ENCODE measurements around the gene APOL5. TPM values are rescaled to one million over a fixed set of nuclear protein-coding genes. Genes with fewer than 3 reads are reported as not detected.

The APOL5 gene
- total RNA-seq, 2 donors from 2014 or later: not detected

- Mint-ChIP-seq H3K36me3 (ENCODE audit: low read depth) (no peaks in the 10 kb centered on the region), H3K4me1 (peaks cover 9% of the 10 kb centered on the region), H3K4me3 (no peak overlapping the region), H3K27me3 (ENCODE audit: insufficient read depth) (peaks cover 7% of the 10 kb centered on the region), H3K9me3 (peaks cover 10% of the 10 kb centered on the region), H3K27ac (no peak overlapping the region)
- no peaks in the 10 kb centered on the region for H3K4me1 ChIP-seq (ENCODE audit: control insufficient read depth, insufficient read depth, low read length)
- no peaks in the 10 kb centered on the region for H3K36me3 ChIP-seq (ENCODE audit: control insufficient read depth, insufficient read depth, low read length)
- no peak overlapping the region for H3K4me3 ChIP-seq (ENCODE audit: low read length)
- WGBS, 2 experiments (ENCODE audit: insufficient coverage in 1 of 2, insufficient read length in 1 of 2): 67 to 70% methylated on average over 3 to 4 of the region's 4 CpGs
- no peak overlapping the region for H3K9ac ChIP-seq (ENCODE audit: extremely low read depth, low read length, poor library complexity, severe bottlenecking)
- no peak overlapping the region for H3K27ac ChIP-seq (ENCODE audit: low read depth, low read length)
- no peak for DNase-seq
- H3K27me3 ChIP-seq (ENCODE audit: control insufficient read depth, insufficient read depth, low read length, poor library complexity, severe bottlenecking): no peaks in the 10 kb centered on the region
- H3K9me3 ChIP-seq (ENCODE audit: control insufficient read depth, low read length): peaks cover 15% of the 10 kb centered on the region
- no peak for TF ChIP-seq CTCF (conservative IDR thresholded peaks at IDR 0.05)
Observed at GRCh38 chr22:35681454-35682052, 36.1 kb upstream of the APOL5 start.

GRCh38 chr22:35683560-35683959 is 34.1 kb upstream of the APOL5 start:
- Mint-ChIP-seq H3K9me3 (peaks cover 12% of the 10 kb centered on the region), H3K27me3 (ENCODE audit: insufficient read depth) (peaks cover 7% of the 10 kb centered on the region), H3K4me3 (no peak overlapping the region), H3K4me1 (no peaks in the 10 kb centered on the region), H3K27ac (no peak overlapping the region), H3K36me3 (ENCODE audit: low read depth) (no peaks in the 10 kb centered on the region)
- TF ChIP-seq CTCF (conservative IDR thresholded peaks at IDR 0.05): no peak
- Histone ChIP-seq H3K9ac (ENCODE audit: extremely low read depth, low read length, poor library complexity, severe bottlenecking) (no peak overlapping the region), H3K36me3 (ENCODE audit: control insufficient read depth, insufficient read depth, low read length) (no peaks in the 10 kb centered on the region), H3K4me1 (ENCODE audit: control insufficient read depth, insufficient read depth, low read length) (no peaks in the 10 kb centered on the region), H3K9me3 (ENCODE audit: control insufficient read depth, low read length) (peaks cover 15% of the 10 kb centered on the region), H3K27me3 (ENCODE audit: control insufficient read depth, insufficient read depth, low read length, poor library complexity, severe bottlenecking) (no peaks in the 10 kb centered on the region), H3K4me3 (ENCODE audit: low read length) (no peak overlapping the region), H3K27ac (ENCODE audit: low read depth, low read length) (no peak overlapping the region)
- DNase-seq: no peak
- WGBS, 2 experiments (ENCODE audit: insufficient coverage in 1 of 2, insufficient read length in 1 of 2): 83 to 94% methylated on average over 1 of the region's 1 CpG

GRCh38 chr22:35684270-35684700 is 33.4 kb upstream of the APOL5 start:
- Histone ChIP-seq H3K4me3 (ENCODE audit: low read length) (no peak overlapping the region), H3K9me3 (ENCODE audit: control insufficient read depth, low read length) (peaks cover 15% of the 10 kb centered on the region), H3K4me1 (ENCODE audit: control insufficient read depth, insufficient read depth, low read length) (no peaks in the 10 kb centered on the region), H3K27me3 (ENCODE audit: control insufficient read depth, insufficient read depth, low read length, poor library complexity, severe bottlenecking) (no peaks in the 10 kb centered on the region), H3K36me3 (ENCODE audit: control insufficient read depth, insufficient read depth, low read length) (no peaks in the 10 kb centered on the region), H3K9ac (ENCODE audit: extremely low read depth, low read length, poor library complexity, severe bottlenecking) (no peak overlapping the region), H3K27ac (ENCODE audit: low read depth, low read length) (no peak overlapping the region)
- Mint-ChIP-seq H3K4me1 (no peaks in the 10 kb centered on the region), H3K36me3 (ENCODE audit: low read depth) (no peaks in the 10 kb centered on the region), H3K27me3 (ENCODE audit: insufficient read depth) (peaks cover 7% of the 10 kb centered on the region), H3K4me3 (no peak overlapping the region), H3K27ac (no peak overlapping the region), H3K9me3 (peaks cover 12% of the 10 kb centered on the region)
- peak; percentile 60 for TF ChIP-seq CTCF (conservative IDR thresholded peaks at IDR 0.05)
- 70% methylated on average over 3 of the region's 3 CpGs; no CpG with 5 or more reads in 1 of the 2 experiments for WGBS, 2 experiments (ENCODE audit: insufficient coverage in 1 of 2, insufficient read length in 1 of 2)
- DNase-seq: peak; percentile 75
